Activated naive CD4-positive, alpha-beta T cell treated with anti-CD3 and anti-CD28 coated beads, Interleukin-2, amount 50 U/mL, for 24 hours (primary cell): ENCODE results near the gene MLH3.
"Not testable (repeated sequence)": the region's sequence is repeated elsewhere in the genome, so short reads cannot be mapped to it uniquely, and the experiment has no call there.

ENCODE experiments used
- H3K27ac Mint-ChIP-seq: one replicate; pipeline ENCODE4 v1.8.0; 2021; ENCODE audit warnings: mild to moderate bottlenecking, mixed read lengths
- H3K27me3 Mint-ChIP-seq: one replicate; pipeline ENCODE4 v1.8.0; 2021; ENCODE audit warnings: mixed read lengths
- H3K36me3 Mint-ChIP-seq: one replicate; pipeline ENCODE4 v1.8.0; 2021; ENCODE audit warnings: mixed read lengths
- H3K4me1 Mint-ChIP-seq: one replicate; pipeline ENCODE4 v1.8.0; 2021; ENCODE audit warnings: mixed read lengths
- H3K4me3 Mint-ChIP-seq: one replicate; pipeline ENCODE4 v1.8.0; 2021; ENCODE audit warnings: mild to moderate bottlenecking, mixed read lengths
- H3K9me3 Mint-ChIP-seq: one replicate; pipeline ENCODE4 v1.8.0; 2021; ENCODE audit warnings: mixed read lengths

Gene MLH3

GRCh38 chr14:75070383-75070782 is 19.1 kb upstream of the MLH3 start:
- no peak overlapping the region for H3K4me3 Mint-ChIP-seq

GRCh38 chr14:75069811-75070145 is 18.5 kb upstream of the MLH3 start:
- Mint-ChIP-seq H3K4me1 (peaks cover 3% of the 10 kb centered on the region), H3K9me3 (no peaks in the 10 kb centered on the region), H3K36me3 (no peaks in the 10 kb centered on the region), H3K4me3 (peak overlapping the region; percentile 52), H3K27ac (peak overlapping the region; percentile 35), H3K27me3 (no peaks in the 10 kb centered on the region)

More at GRCh38 chr14:75070383-75070782, 19.1 kb upstream of the MLH3 start:
- Mint-ChIP-seq H3K27me3 (no peaks in the 10 kb centered on the region), H3K27ac (no peak overlapping the region), H3K36me3 (no peaks in the 10 kb centered on the region), H3K4me1 (peaks cover 3% of the 10 kb centered on the region), H3K9me3 (no peaks in the 10 kb centered on the region)

GRCh38 chr14:75069121-75069810 is 18.0 kb upstream of the MLH3 start, which contains the start of gene ZC2HC1C:
TSS of gene ZC2HC1C (plus strand) at chr14:75069641. CDS start at chr14:75070574, 933 bp downstream.
- Mint-ChIP-seq H3K27me3 (no peaks in the 10 kb centered on the region), H3K4me3 (peak within 1 kb of the TSS; percentile 52), H3K27ac (peak within 1 kb of the TSS; percentile 35), H3K4me1 (peaks cover 4% of the 10 kb centered on the region), H3K9me3 (no peaks in the 10 kb centered on the region), H3K36me3 (no peaks in the 10 kb centered on the region)

GRCh38 chr14:75068294-75069120 is 17.2 kb upstream of the MLH3 start:
- peaks cover 11% of the 10 kb centered on the region for H3K4me1 Mint-ChIP-seq
- no peak overlapping the region for H3K4me3 Mint-ChIP-seq
- no peaks in the 10 kb centered on the region for H3K27me3 Mint-ChIP-seq
- H3K27ac Mint-ChIP-seq: no peak overlapping the region
- no peaks in the 10 kb centered on the region for H3K36me3 Mint-ChIP-seq
- H3K9me3 Mint-ChIP-seq: no peaks in the 10 kb centered on the region

- H3K27me3 Mint-ChIP-seq, H3K4me3 Mint-ChIP-seq, H3K36me3 Mint-ChIP-seq, H3K9me3 Mint-ChIP-seq, H3K27ac Mint-ChIP-seq: not testable (repeated sequence)
- peaks cover 18% of the 10 kb centered on the region for H3K4me1 Mint-ChIP-seq
Measured at GRCh38 chr14:75067765-75068164, 16.5 kb upstream of the MLH3 start.

GRCh38 chr14:75067212-75067611 is 15.9 kb upstream of the MLH3 start:
- Mint-ChIP-seq H3K27me3 (no peaks in the 10 kb centered on the region), H3K4me3 (no peak overlapping the region), H3K36me3 (no peaks in the 10 kb centered on the region), H3K9me3 (no peaks in the 10 kb centered on the region), H3K27ac (no peak overlapping the region), H3K4me1 (peaks cover 21% of the 10 kb centered on the region)

GRCh38 chr14:75066691-75067090 is 15.4 kb upstream of the MLH3 start:
- Mint-ChIP-seq H3K27me3 (no peaks in the 10 kb centered on the region), H3K9me3 (no peaks in the 10 kb centered on the region), H3K4me3 (no peak overlapping the region), H3K27ac (no peak overlapping the region), H3K36me3 (no peaks in the 10 kb centered on the region), H3K4me1 (peaks cover 21% of the 10 kb centered on the region)

GRCh38 chr14:75064205-75064567 is 12.9 kb upstream of the MLH3 start:
- H3K4me3 Mint-ChIP-seq: peak overlapping the region; percentile 100
- peaks cover 32% of the 10 kb centered on the region for H3K4me1 Mint-ChIP-seq
- no peaks in the 10 kb centered on the region for H3K27me3 Mint-ChIP-seq
- H3K27ac Mint-ChIP-seq: peak overlapping the region; percentile 99
- H3K36me3 Mint-ChIP-seq: peaks cover 4% of the 10 kb centered on the region
- no peaks in the 10 kb centered on the region for H3K9me3 Mint-ChIP-seq

GRCh38 chr14:75063491-75064204 is 12.4 kb upstream of the MLH3 start, which contains the start of gene ACYP1:
TSS of gene ACYP1 (minus strand) at chr14:75064024. CDS start at chr14:75063553, 471 bp downstream.
- Mint-ChIP-seq H3K36me3 (peaks cover 4% of the 10 kb centered on the region), H3K27ac (peak within 1 kb of the TSS; percentile 99), H3K4me3 (peak within 1 kb of the TSS; percentile 100), H3K9me3 (no peaks in the 10 kb centered on the region), H3K4me1 (peaks cover 32% of the 10 kb centered on the region), H3K27me3 (no peaks in the 10 kb centered on the region)

GRCh38 chr14:75063013-75063412 is 11.7 kb upstream of the MLH3 start:
- Mint-ChIP-seq H3K27me3 (no peaks in the 10 kb centered on the region), H3K36me3 (peaks cover 4% of the 10 kb centered on the region), H3K9me3 (no peaks in the 10 kb centered on the region), H3K27ac (peak overlapping the region; percentile 99), H3K4me1 (peaks cover 32% of the 10 kb centered on the region), H3K4me3 (peak overlapping the region; percentile 100)

- H3K4me1 Mint-ChIP-seq: peaks cover 37% of the 10 kb centered on the region
- no peak overlapping the region for H3K4me3 Mint-ChIP-seq
- H3K27me3 Mint-ChIP-seq: no peaks in the 10 kb centered on the region
- peaks cover 10% of the 10 kb centered on the region for H3K36me3 Mint-ChIP-seq
- no peaks in the 10 kb centered on the region for H3K9me3 Mint-ChIP-seq
- H3K27ac Mint-ChIP-seq: no peak overlapping the region
Measured at GRCh38 chr14:75060420-75060819, 9.2 kb upstream of the MLH3 start.

- H3K4me1 Mint-ChIP-seq: peaks cover 37% of the 10 kb centered on the region
- H3K9me3 Mint-ChIP-seq: no peaks in the 10 kb centered on the region
- H3K27ac Mint-ChIP-seq: no peak overlapping the region
- H3K27me3 Mint-ChIP-seq: no peaks in the 10 kb centered on the region
- no peak overlapping the region for H3K4me3 Mint-ChIP-seq
- H3K36me3 Mint-ChIP-seq: peaks cover 10% of the 10 kb centered on the region
Measured at GRCh38 chr14:75059642-75060041, 8.4 kb upstream of the MLH3 start.

- H3K4me3 Mint-ChIP-seq: no peak overlapping the region
- H3K27me3 Mint-ChIP-seq: no peaks in the 10 kb centered on the region
Measured at GRCh38 chr14:75054421-75054820, 3.2 kb upstream of the MLH3 start.

GRCh38 chr14:75053396-75054291 is 2.4 kb upstream of the MLH3 start:
- H3K27ac Mint-ChIP-seq: no peak overlapping the region
- H3K4me3 Mint-ChIP-seq: no peak overlapping the region
- H3K27me3 Mint-ChIP-seq: no peaks in the 10 kb centered on the region
- H3K9me3 Mint-ChIP-seq: no peaks in the 10 kb centered on the region
- peaks cover 30% of the 10 kb centered on the region for H3K4me1 Mint-ChIP-seq
- peaks cover 14% of the 10 kb centered on the region for H3K36me3 Mint-ChIP-seq

More at GRCh38 chr14:75054421-75054820, 3.2 kb upstream of the MLH3 start:
- H3K9me3 Mint-ChIP-seq: no peaks in the 10 kb centered on the region
- peaks cover 11% of the 10 kb centered on the region for H3K36me3 Mint-ChIP-seq
- H3K27ac Mint-ChIP-seq: no peak overlapping the region
- H3K4me1 Mint-ChIP-seq: peaks cover 26% of the 10 kb centered on the region

- Mint-ChIP-seq H3K4me3 (peak overlapping the region; percentile 94), H3K36me3 (peaks cover 29% of the 10 kb centered on the region), H3K27me3 (no peaks in the 10 kb centered on the region), H3K27ac (peak overlapping the region; percentile 96), H3K4me1 (peaks cover 51% of the 10 kb centered on the region), H3K9me3 (no peaks in the 10 kb centered on the region)
Measured at GRCh38 chr14:75051556-75051899, 261 bp upstream of the MLH3 start.
